Endothelial cell of umbilical vein (primary cell): ENCODE measurements around the gene POLE4. TPM values are rescaled to one million over a fixed set of nuclear protein-coding genes. Genes with fewer than 3 reads are reported as not detected.

Source experiments
- BruUV-seq: library from RNA; stranded (reverse); fragments of 400-500 nt; replicated peaks from 2 replicates; lab custom pipeline; 2021; lab: Mats Ljungman, UMichigan
- CTCF ChIA-PET: fragments of 300-600, 350-600 bp; sonication (Branson Sonifier 250); formaldehyde crosslinking; loops from one replicate; lab custom pipeline; 2021; ENCODE audit warnings: antibody characterized with exemption, inconsistent platforms; lab: Charles Lee
- POLR2A ChIA-PET: fragments of 300-600, 350-600 bp; sonication (Branson Sonifier 250); formaldehyde crosslinking; loops from one replicate; lab custom pipeline; 2021; ENCODE audit warnings: antibody characterized with exemption, inconsistent platforms; lab: Charles Lee
- DNase-seq: peaks from one replicate; pipeline ENCODE4 v3.0.0-alpha.2; 2011; ENCODE audit warnings: low read depth, low spot score
- FAIRE-seq: peaks from 2 replicates; lab custom pipeline; 2011; peaks lifted over from hg19 to GRCh38; lab: Jason Lieb, UNC
- H2AFZ ChIP-seq: 2 replicates; pipeline ENCODE4 v1.6.0; 2012; ENCODE audit warnings: low read depth, low read length, control low read depth, inconsistent platforms
- H3K27ac ChIP-seq: 2 replicates; pipeline ENCODE4 v1.5.1; 2011; ENCODE audit warnings: low read depth, mild to moderate bottlenecking, control low read depth, low read length, moderate library complexity; ENCODE audit not compliant: insufficient read depth
- H3K27me3 ChIP-seq, 2 experiments: 2 replicates each; pipeline versions ENCODE4 v1.6.0 to v1.6.1; 2011; ENCODE audit warnings: low read length in 2 of 2, mixed read lengths in 1 of 2; ENCODE audit not compliant: control insufficient read depth in 2 of 2, insufficient read depth in 2 of 2
- H3K36me3 ChIP-seq, 2 experiments: 2 replicates in 1 of 2; 3 replicates in 1 of 2; pipeline ENCODE4 v1.5.1; 2011; ENCODE audit warnings: low read length in 2 of 2, mild to moderate bottlenecking in 1 of 2, moderate library complexity in 1 of 2; ENCODE audit not compliant: control insufficient read depth in 2 of 2, insufficient read depth in 2 of 2; ENCODE audit errors: extremely low read depth in 1 of 2
- H3K4me1 ChIP-seq: 3 replicates; pipeline ENCODE4 v1.5.1; 2011; ENCODE audit warnings: mild to moderate bottlenecking, low read length; ENCODE audit not compliant: control insufficient read depth, insufficient read depth; ENCODE audit errors: extremely low read depth
- H3K4me2 ChIP-seq: 2 replicates; pipeline ENCODE4 v1.6.1; 2011; ENCODE audit warnings: low read length, control low read depth, mixed read lengths; ENCODE audit not compliant: insufficient read depth
- H3K4me3 ChIP-seq, 3 experiments: fragments of 200-600 bp in 1 of 3; sonication (generic), shearing (Covaris generic) in 1 of 3; replicated peaks in 1 of 3; 2 replicates each; pipeline ENCODE4 v1.5.1; 2011 to 2016; ENCODE audit warnings: control low read depth in 3 of 3, low read length in 3 of 3, mild to moderate bottlenecking in 2 of 3, inconsistent platforms in 1 of 3, low read depth in 1 of 3, moderate library complexity in 1 of 3; ENCODE audit not compliant: insufficient read depth in 1 of 3
- H3K79me2 ChIP-seq: 2 replicates; pipeline ENCODE4 v1.6.0; 2012; ENCODE audit warnings: low read length, inconsistent platforms; ENCODE audit not compliant: control insufficient read depth, insufficient read depth
- H3K9ac ChIP-seq: replicated peaks from 2 replicates; pipeline ENCODE3; 2011; ENCODE audit warnings: low read length, control low read depth; ENCODE audit not compliant: insufficient read depth; ENCODE audit errors: extremely low read depth
- H3K9me1 ChIP-seq: replicated peaks from 3 replicates; pipeline ENCODE4 v1.6.0; 2011; ENCODE audit warnings: mild to moderate bottlenecking, low read length; ENCODE audit not compliant: control insufficient read depth, insufficient read depth; ENCODE audit errors: extremely low read depth
- H3K9me3 ChIP-seq: replicated peaks from 2 replicates; pipeline ENCODE4 v1.5.1; 2012; ENCODE audit warnings: low read length, inconsistent platforms; ENCODE audit not compliant: control insufficient read depth, insufficient read depth
- H4K20me1 ChIP-seq: replicated peaks from 2 replicates; pipeline ENCODE3; 2011; ENCODE audit warnings: mild to moderate bottlenecking, low read length; ENCODE audit not compliant: control insufficient read depth, insufficient read depth; ENCODE audit errors: extremely low read depth
- CTCF ChIP-seq, 2 donors: IDR thresholded peaks; 1 replicate in 1 of 2; 2 replicates in 1 of 2; pipeline ENCODE4 v1.5.1; 2011; ENCODE audit warnings: low read length in 2 of 2, mild to moderate bottlenecking in 2 of 2, moderate library complexity in 2 of 2, control low read depth in 1 of 2, inconsistent platforms in 1 of 2, low read depth in 1 of 2; ENCODE audit not compliant: insufficient read depth in 1 of 2; ENCODE audit errors: extremely low read depth in 1 of 2
- EZH2 ChIP-seq: IDR thresholded peaks from 2 replicates; pipeline ENCODE4 v1.6.1; 2012; ENCODE audit warnings: borderline replicate concordance, low read depth, mild to moderate bottlenecking, moderate library complexity, low read length, inconsistent platforms; ENCODE audit not compliant: severe bottlenecking
- FOS ChIP-seq: IDR thresholded peaks from 2 replicates; pipeline ENCODE4 v1.6.1; 2011; ENCODE audit warnings: mild to moderate bottlenecking, low read length, moderate library complexity, borderline replicate concordance; ENCODE audit not compliant: insufficient read depth
- GATA2 ChIP-seq: IDR thresholded peaks from 2 replicates; pipeline ENCODE4 v1.7.0; 2011; ENCODE audit warnings: low read depth, mild to moderate bottlenecking, moderate library complexity, mixed read lengths, low read length; ENCODE audit not compliant: insufficient read length, insufficient read depth
- JUN ChIP-seq: IDR thresholded peaks from 2 replicates; pipeline ENCODE4 v1.6.1; 2011; ENCODE audit warnings: borderline replicate concordance, low read depth; ENCODE audit not compliant: insufficient read length, insufficient read depth
- MAX ChIP-seq: IDR thresholded peaks from 2 replicates; pipeline ENCODE4 v1.6.1; 2011; ENCODE audit not compliant: insufficient read depth, insufficient read length
- MYC ChIP-seq: IDR thresholded peaks from one replicate; pipeline ENCODE4 v1.6.1; 2011; ENCODE audit warnings: mild to moderate bottlenecking, low read depth, low read length
- POLR2A ChIP-seq: IDR thresholded peaks from 2 replicates; pipeline ENCODE4 v1.6.1; 2012; ENCODE audit warnings: low read depth, mild to moderate bottlenecking, control low read depth, low read length
- POLR2AphosphoS5 ChIP-seq: IDR thresholded peaks from 2 replicates; pipeline ENCODE4 v1.6.1; 2012; ENCODE audit warnings: low read depth, mild to moderate bottlenecking, control low read depth, low read length, moderate library complexity; ENCODE audit not compliant: insufficient read depth
- dilution Hi-C: fragments of 300-500 bp; cut with MboI; formaldehyde crosslinking; loops from one replicate; pipeline ENCODE4 v1.15.0; 2019; ENCODE audit warnings: low sequenced_read_pairs; ENCODE audit not compliant: extremely low pct_ligation_motif_present
- intact Hi-C: fragments of 100-400 bp; cut with micrococcal nuclease; formaldehyde crosslinking; loops from one replicate; pipeline ENCODE4 v1.10.0; 2022
- polyA plus RNA-seq, 4 experiments: library from polyadenylated mRNA; depleted of rRNA in 3 of 4; stranded (reverse) in 3 of 4; unstranded in 1 of 4; fragments of >200 nt; gene quantifications; 2 replicates each; pipeline versions ENCODE4 v1.2.1 to v1.2.3, GENCODE V29; 2011 to 2012; ENCODE audit warnings: missing spikeins in 1 of 4
- total RNA-seq: library from RNA; stranded (reverse); gene quantifications from 2 replicates; pipeline ENCODE4 v1.2.3, GENCODE V29; 2021

Gene POLE4
- total and polyA plus RNA-seq, 2 donors (not counting 3 experiments of a cell fraction or from before 2014, with no cell fraction given) = 21.4 to 42.6 TPM

- FAIRE-seq = no peak
- POLR2A ChIA-PET = no interaction called here
- TF ChIP-seq POLR2AphosphoS5 (no peak), MAX (no peak), EZH2 (no peak), JUN (no peak), GATA2 (no peak), CTCF (IDR thresholded peaks at IDR 0.05; ENCODE audit: extremely low read depth in 1 of 2, insufficient read depth in 1 of 2, low read depth in 1 of 2, low read length in 2 of 2) (no peak), MYC (no peak), POLR2A (no peak), FOS (no peak)
- H3K4me3 ChIP-seq = no peak overlapping the region
- BruUV-seq = no TSS peak
- H3K36me3 ChIP-seq = no peaks in the 10 kb centered on the region
- no peaks in the 10 kb centered on the region for H3K4me1 ChIP-seq
- H3K27ac ChIP-seq = no peak overlapping the region
- H2AFZ ChIP-seq = no peak overlapping the region
- H3K27me3 ChIP-seq = no peaks in the 10 kb centered on the region
- no peak overlapping the region for H3K9ac ChIP-seq
- CTCF ChIA-PET = no interaction called here
- no peak for DNase-seq
- H3K9me3 ChIP-seq = no peaks in the 10 kb centered on the region
- dilution Hi-C loops (no loop called here), intact Hi-C loops (no loop called here)
- H3K79me2 ChIP-seq = no peaks in the 10 kb centered on the region
- H3K9me1 ChIP-seq = no peaks in the 10 kb centered on the region
- no peaks in the 10 kb centered on the region for H4K20me1 ChIP-seq
- H3K4me2 ChIP-seq = no peak overlapping the region
Measured at GRCh38 chr2:75010571-75010970, 52.1 kb downstream of the POLE4 start.
